Fibroblast of lung (primary cell): ENCODE data around the gene ARFGAP2.

ENCODE experiments used
- CTCF ChIP-seq, 2 donors: IDR thresholded peaks in 1 of 2; conservative IDR thresholded peaks in 1 of 2; 1 replicate in 1 of 2; 2 replicates in 1 of 2; pipeline ENCODE4 v1.5.1; 2011 to 2012; ENCODE audit warnings: low read length in 2 of 2, control low read depth in 1 of 2, inconsistent platforms in 1 of 2, low read depth in 1 of 2, mild to moderate bottlenecking in 1 of 2
- EZH2 ChIP-seq: IDR thresholded peaks from 2 replicates; pipeline ENCODE4 v1.5.1; 2012; ENCODE audit warnings: low read length, control low read depth, mild to moderate bottlenecking; ENCODE audit errors: missing control alignments

GRCh38 chr11:47175746-47176327 lies 842 bp downstream of the ARFGAP2 start:
- no peak for TF ChIP-seq CTCF (conservative IDR thresholded peaks at IDR 0.05 in 1 of 2, IDR thresholded peaks at IDR 0.05 in 1 of 2; ENCODE audit: low read depth in 1 of 2, low read length in 2 of 2)
- no peak for TF ChIP-seq EZH2
